ENCODE measurements around the gene LIMK2.

DNA sequence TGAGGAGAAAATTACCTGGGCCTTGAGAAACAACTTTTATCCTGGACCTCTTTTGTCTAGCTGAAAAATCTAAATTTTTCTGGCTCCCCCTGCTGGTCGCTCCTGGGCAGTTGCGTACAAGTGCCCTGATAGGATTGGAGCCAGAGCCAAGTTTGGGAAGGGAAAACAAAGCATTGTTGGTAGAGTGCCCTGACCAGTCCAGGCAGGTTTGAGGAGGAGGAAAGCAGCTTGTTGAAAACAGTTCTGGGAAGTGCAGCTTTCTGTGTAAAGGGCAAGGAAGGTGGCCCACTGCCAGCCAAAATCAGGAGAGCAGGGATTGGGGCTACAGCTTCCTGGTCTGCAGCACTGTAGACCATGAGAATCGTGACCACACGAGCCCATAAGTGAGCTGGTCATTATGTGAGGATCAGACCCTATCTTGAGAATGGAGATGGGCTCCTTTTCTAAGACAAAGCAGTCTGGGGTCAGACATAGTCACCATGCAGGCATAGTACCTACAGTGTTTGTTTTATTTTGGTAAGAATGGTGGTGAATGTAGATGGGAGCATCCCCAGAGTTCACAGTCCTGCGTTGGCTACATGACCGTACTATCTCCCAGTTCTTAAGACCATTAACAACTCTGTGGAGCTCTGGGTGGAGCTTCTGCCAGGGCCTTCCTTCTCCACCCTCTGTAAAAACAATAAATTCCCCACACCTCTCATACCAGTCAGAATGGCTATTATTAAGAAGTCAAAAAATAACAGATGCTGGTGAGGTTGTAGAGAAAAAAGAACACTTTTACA lies 101.5 kb downstream of the LIMK2 start:
- TF ChIP-seq ELF4 (IDR thresholded peaks at IDR 0.05) (no peak), ARNT (IDR thresholded peaks at IDR 0.05) (no peak), FOXK2 (IDR thresholded peaks at IDR 0.05) (no peak), FOXA1 (IDR thresholded peaks at IDR 0.05) (no peak), CTBP1 (IDR thresholded peaks at IDR 0.05; ENCODE audit: borderline replicate concordance) (no peak), ZNF384 (IDR thresholded peaks at IDR 0.05) (no peak), SP1 (IDR thresholded peaks at IDR 0.05) (no peak), HDGF (IDR thresholded peaks at IDR 0.05; ENCODE audit: borderline replicate concordance) (no peak), SUZ12 (IDR thresholded peaks at IDR 0.05) (no peak), BHLHE40 (IDR thresholded peaks at IDR 0.05; ENCODE audit: borderline replicate concordance) (no peak)
